H9 (cell line): ENCODE measurements around the gene ZIC4. TPM values are rescaled to one million over a fixed set of nuclear protein-coding genes. Genes with fewer than 3 reads are reported as not detected.

Source experiments
- DNase-seq: peaks from one replicate; pipeline ENCODE4 v3.0.0-alpha.2; 2017
- H2AFZ ChIP-seq: one replicate; pipeline ENCODE4 v1.6.1; 2013; ENCODE audit warnings: mild to moderate bottlenecking, low read length, control low read depth, moderate library complexity
- H2AK5ac ChIP-seq: 2 replicates; pipeline ENCODE4 v1.6.1; 2013; ENCODE audit warnings: low read length, control low read depth, mixed read lengths; ENCODE audit not compliant: insufficient read length
- H2BK120ac ChIP-seq: one replicate; pipeline ENCODE4 v1.6.1; 2013; ENCODE audit warnings: low read depth, mild to moderate bottlenecking, low read length, control low read depth, inconsistent platforms; ENCODE audit not compliant: poor library complexity, severe bottlenecking
- H2BK12ac ChIP-seq: 2 replicates; pipeline ENCODE4 v1.6.1; 2013; ENCODE audit warnings: low read length, control low read depth, mixed read lengths, low read depth; ENCODE audit not compliant: insufficient read length
- H2BK15ac ChIP-seq: 2 replicates; pipeline ENCODE4 v1.6.1; 2013; ENCODE audit warnings: low read depth, low read length, control low read depth
- H2BK20ac ChIP-seq: one replicate; pipeline ENCODE4 v1.6.1; 2013; ENCODE audit warnings: low read depth, mild to moderate bottlenecking, low read length, control low read depth, inconsistent platforms; ENCODE audit not compliant: poor library complexity, severe bottlenecking
- H2BK5ac ChIP-seq: 2 replicates; pipeline ENCODE4 v1.6.1; 2013; ENCODE audit warnings: low read length, control low read depth, mixed read lengths; ENCODE audit not compliant: insufficient read length
- H3K14ac ChIP-seq: 2 replicates; pipeline ENCODE4 v1.6.1; 2013; ENCODE audit warnings: low read length, control low read depth; ENCODE audit not compliant: insufficient read depth
- H3K18ac ChIP-seq: 2 replicates; pipeline ENCODE4 v1.6.1; 2013; ENCODE audit warnings: low read depth, mild to moderate bottlenecking, mixed read lengths, low read length, control low read depth; ENCODE audit not compliant: insufficient read length
- H3K23ac ChIP-seq: 2 replicates; pipeline ENCODE4 v1.6.1; 2013; ENCODE audit warnings: low read length, control low read depth, mixed read lengths, low read depth; ENCODE audit not compliant: insufficient read length
- H3K23me2 ChIP-seq: 2 replicates; pipeline ENCODE4 v1.6.1; 2013; ENCODE audit warnings: low read depth, mild to moderate bottlenecking, mixed read lengths, low read length, control low read depth; ENCODE audit not compliant: insufficient read length, poor library complexity, severe bottlenecking
- H3K27ac ChIP-seq: 2 replicates; pipeline ENCODE4 v1.5.1; 2013; ENCODE audit warnings: low read length, control low read depth, mixed read lengths, low read depth; ENCODE audit not compliant: insufficient read length
- H3K27me3 ChIP-seq: 2 replicates; pipeline ENCODE4 v1.6.1; 2013; ENCODE audit warnings: low read length, control low read depth, inconsistent platforms; ENCODE audit not compliant: insufficient read depth
- H3K4ac ChIP-seq: 2 replicates; pipeline ENCODE4 v1.6.1; 2013; ENCODE audit warnings: low read depth, mild to moderate bottlenecking, control low read depth, inconsistent platforms, low read length, moderate library complexity
- H3K4me1 ChIP-seq: 2 replicates; pipeline ENCODE4 v1.6.1; 2013; ENCODE audit warnings: low read length, control low read depth, inconsistent platforms; ENCODE audit not compliant: insufficient read depth
- H3K4me2 ChIP-seq: 2 replicates; pipeline ENCODE4 v1.6.1; 2013; ENCODE audit warnings: low read length, control low read depth, mixed read lengths; ENCODE audit not compliant: insufficient read length, insufficient read depth
- H3K56ac ChIP-seq: 2 replicates; pipeline ENCODE4 v1.6.1; 2013; ENCODE audit warnings: low read depth, mild to moderate bottlenecking, mixed read lengths, low read length, control low read depth; ENCODE audit not compliant: insufficient read length
- H3K79me1 ChIP-seq: 2 replicates; pipeline ENCODE4 v1.6.1; 2013; ENCODE audit warnings: low read depth, mild to moderate bottlenecking, moderate library complexity, low read length, control low read depth, inconsistent platforms; ENCODE audit not compliant: insufficient read depth, poor library complexity, severe bottlenecking
- H3K79me2 ChIP-seq: 2 replicates; pipeline ENCODE4 v1.6.1; 2013; ENCODE audit warnings: low read length, control low read depth, inconsistent platforms; ENCODE audit not compliant: insufficient read depth
- H3K9ac ChIP-seq: 2 replicates; pipeline ENCODE4 v1.6.1; 2013; ENCODE audit warnings: low read length, control low read depth, mixed read lengths; ENCODE audit not compliant: insufficient read length; ENCODE audit errors: extremely low read depth
- H3K9me3 ChIP-seq: one replicate; pipeline ENCODE4 v1.6.1; 2013; ENCODE audit warnings: low read depth, low read length, inconsistent platforms; ENCODE audit not compliant: control insufficient read depth
- H3T11ph ChIP-seq: one replicate; pipeline ENCODE4 v1.6.1; 2013; ENCODE audit warnings: mild to moderate bottlenecking, low read length, control low read depth, inconsistent platforms
- H4K20me1 ChIP-seq: one replicate; pipeline ENCODE4 v1.6.1; 2013; ENCODE audit not compliant: control insufficient read depth, insufficient read length, insufficient read depth
- H4K5ac ChIP-seq: 2 replicates; pipeline ENCODE4 v1.6.1; 2013; ENCODE audit warnings: low read depth, mild to moderate bottlenecking, mixed read lengths, low read length, control low read depth; ENCODE audit not compliant: insufficient read length
- H4K8ac ChIP-seq: replicated peaks from 2 replicates; pipeline ENCODE4 v1.6.1; 2013; ENCODE audit warnings: low read length, control low read depth, mixed read lengths, low read depth; ENCODE audit not compliant: insufficient read length
- H4K91ac ChIP-seq: 2 replicates; pipeline ENCODE4 v1.6.1; 2013; ENCODE audit warnings: low read depth, mild to moderate bottlenecking, moderate library complexity, mixed read lengths, low read length, control low read depth; ENCODE audit not compliant: insufficient read length
- H3K27ac Mint-ChIP-seq, 3 experiments: 2 replicates in 2 of 3; 3 replicates in 1 of 3; pipeline ENCODE4 v1.8.0; 2020 to 2021; ENCODE audit warnings: mixed read lengths in 3 of 3, mild to moderate bottlenecking in 1 of 3, moderate library complexity in 1 of 3
- H3K27me3 Mint-ChIP-seq: 2 replicates; pipeline ENCODE4 v1.8.0; 2021; ENCODE audit warnings: low read depth, mild to moderate bottlenecking, moderate library complexity, mixed read lengths
- H3K36me3 Mint-ChIP-seq, 3 experiments: 2 replicates in 2 of 3; 3 replicates in 1 of 3; pipeline ENCODE4 v1.8.0; 2020 to 2021; ENCODE audit warnings: low read depth in 3 of 3, mixed read lengths in 3 of 3; ENCODE audit not compliant: insufficient read depth in 1 of 3
- H3K4me1 Mint-ChIP-seq, 2 experiments: 2 replicates each; pipeline ENCODE4 v1.8.0; 2020; ENCODE audit warnings: mixed read lengths in 2 of 2
- H3K4me3 Mint-ChIP-seq, 2 experiments: 2 replicates in 1 of 2; 3 replicates in 1 of 2; pipeline ENCODE4 v1.8.0; 2020 to 2021; ENCODE audit warnings: mild to moderate bottlenecking in 2 of 2, mixed read lengths in 2 of 2, moderate library complexity in 1 of 2
- H3K9me3 Mint-ChIP-seq, 2 experiments: 2 replicates in 1 of 2; 3 replicates in 1 of 2; pipeline ENCODE4 v1.8.0; 2020; ENCODE audit warnings: mild to moderate bottlenecking in 2 of 2, mixed read lengths in 2 of 2, moderate library complexity in 1 of 2
- WGBS: extraction: QIAGEN DNeasy Blood & Tissue Kit; methylation state at CpG from one replicate; pipeline ENCODE4 v1.1.7; 2013; ENCODE audit warnings: missing lambda C conversion rate, low lambda C conversion rate, mixed read lengths; ENCODE audit not compliant: insufficient read length; ENCODE audit errors: extremely low coverage; 5-methylcytosine and 5-hydroxymethylcytosine counted together
- total RNA-seq: library from RNA; stranded (reverse); gene quantifications from 2 replicates; pipeline ENCODE4 v1.2.1, GENCODE V29; 2021
- TF ChIP-seq, protein P1 (sequence below): fragments of 200-600 bp; sonication (generic); conservative IDR thresholded peaks from 3 replicates; pipeline ENCODE4 v1.8.0; 2021; ENCODE audit warnings: antibody characterized with exemption, mild to moderate bottlenecking

ZIC4 gene
- total RNA-seq, 1 experiment from 2014 or later = not detected

DNA sequence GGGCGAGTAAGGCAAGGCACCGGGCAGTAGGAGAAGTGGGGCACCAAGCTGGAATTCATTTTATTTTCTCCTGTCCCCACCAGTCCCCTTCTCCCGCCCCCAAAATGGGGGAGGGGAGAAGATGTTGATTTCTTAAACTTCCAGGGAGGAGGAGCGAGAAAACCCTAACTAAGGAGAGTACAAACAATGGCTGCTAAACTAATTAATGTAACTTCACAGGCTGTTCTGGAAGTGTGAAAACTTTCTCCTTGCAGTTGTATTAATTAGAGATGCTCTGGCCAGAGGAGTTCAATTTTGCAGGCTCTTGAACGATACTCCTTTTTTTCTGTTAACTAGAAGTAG lies 11.5 kb downstream of the ZIC4 start:
- H3K36me3 Mint-ChIP-seq = peaks cover 0 to 2% (median 0%) of the 10 kb centered on the region in 3 experiments; a peak in 2 of 7 replicates

More for the DNA sequence above, 11.5 kb downstream of the ZIC4 start:
- Mint-ChIP-seq H3K4me3 (peak overlapping the region in 1 of 2 experiments; percentile 85; a peak in 3 of 5 replicates), H3K27ac (no peak overlapping the region), H3K27me3 (peaks cover 100% of the 10 kb centered on the region), H3K9me3 (peaks cover 6 to 14% of the 10 kb centered on the region in 2 experiments; a peak in 3 of 5 replicates), H3K4me1 (peaks cover 40 to 77% of the 10 kb centered on the region in 2 experiments)
- Histone ChIP-seq H3T11ph (no peak overlapping the region), H3K9me3 (no peaks in the 10 kb centered on the region), H3K4ac (no peak overlapping the region), H3K79me1 (no peaks in the 10 kb centered on the region), H2BK12ac (no peak overlapping the region), H3K9ac (no peak overlapping the region), H3K23ac (no peak overlapping the region), H3K4me1 (peaks cover 3% of the 10 kb centered on the region), H2BK20ac (no peak overlapping the region), H2AK5ac (no peak overlapping the region), H3K27ac (no peak overlapping the region), H3K14ac (no peak overlapping the region), H4K91ac (no peak overlapping the region), H2BK120ac (no peak overlapping the region), H2AFZ (no peak overlapping the region), H4K5ac (no peak overlapping the region), H4K8ac (no peak overlapping the region), H3K27me3 (peaks cover 78% of the 10 kb centered on the region), H3K23me2 (peaks cover 31% of the 10 kb centered on the region), H2BK5ac (no peak overlapping the region), H3K18ac (no peak overlapping the region), H2BK15ac (no peak overlapping the region), H4K20me1 (no peaks in the 10 kb centered on the region), H3K79me2 (no peaks in the 10 kb centered on the region), H3K56ac (no peak overlapping the region), H3K4me2 (peak overlapping the region; percentile 83)
- DNase-seq = no peak
- no CpG with 5 or more reads among the region's 5 CpGs for WGBS
- TF ChIP-seq, protein P1, sequence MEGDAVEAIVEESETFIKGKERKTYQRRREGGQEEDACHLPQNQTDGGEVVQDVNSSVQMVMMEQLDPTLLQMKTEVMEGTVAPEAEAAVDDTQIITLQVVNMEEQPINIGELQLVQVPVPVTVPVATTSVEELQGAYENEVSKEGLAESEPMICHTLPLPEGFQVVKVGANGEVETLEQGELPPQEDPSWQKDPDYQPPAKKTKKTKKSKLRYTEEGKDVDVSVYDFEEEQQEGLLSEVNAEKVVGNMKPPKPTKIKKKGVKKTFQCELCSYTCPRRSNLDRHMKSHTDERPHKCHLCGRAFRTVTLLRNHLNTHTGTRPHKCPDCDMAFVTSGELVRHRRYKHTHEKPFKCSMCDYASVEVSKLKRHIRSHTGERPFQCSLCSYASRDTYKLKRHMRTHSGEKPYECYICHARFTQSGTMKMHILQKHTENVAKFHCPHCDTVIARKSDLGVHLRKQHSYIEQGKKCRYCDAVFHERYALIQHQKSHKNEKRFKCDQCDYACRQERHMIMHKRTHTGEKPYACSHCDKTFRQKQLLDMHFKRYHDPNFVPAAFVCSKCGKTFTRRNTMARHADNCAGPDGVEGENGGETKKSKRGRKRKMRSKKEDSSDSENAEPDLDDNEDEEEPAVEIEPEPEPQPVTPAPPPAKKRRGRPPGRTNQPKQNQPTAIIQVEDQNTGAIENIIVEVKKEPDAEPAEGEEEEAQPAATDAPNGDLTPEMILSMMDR = no peak
